GM10266 (cell line): ENCODE data around the gene CDH23.

ENCODE experiments used
- DNase-seq: peaks from one replicate; pipeline ENCODE4 v3.0.0; 2012; ENCODE audit errors: extremely low spot score
- CTCF ChIP-seq: IDR thresholded peaks from 2 replicates; pipeline ENCODE4 v1.5.1; 2012; ENCODE audit warnings: mild to moderate bottlenecking, low read depth; ENCODE audit not compliant: control insufficient read depth, insufficient read depth; ENCODE audit errors: missing control alignments

The CDH23 gene

GRCh38 chr10:71419002-71419540 lies 22.4 kb downstream of the CDH23 start:
- DNase-seq, result no peak
- TF ChIP-seq CTCF, result no peak

- TF ChIP-seq CTCF, result no peak
- no peak for DNase-seq
Measured at GRCh38 chr10:71419750-71420149, 23.0 kb downstream of the CDH23 start.

- TF ChIP-seq CTCF, result no peak
- no peak for DNase-seq
Measured at GRCh38 chr10:71421075-71421434, 24.3 kb downstream of the CDH23 start.

- no peak for TF ChIP-seq CTCF
- no peak for DNase-seq
Measured at GRCh38 chr10:71423250-71423649, 26.5 kb downstream of the CDH23 start.

- no peak for DNase-seq
- TF ChIP-seq CTCF, result no peak
Measured at GRCh38 chr10:71423901-71424300, 27.2 kb downstream of the CDH23 start.

- no peak for TF ChIP-seq CTCF
- no peak for DNase-seq
Measured at GRCh38 chr10:71424496-71425194, 27.9 kb downstream of the CDH23 start.

GRCh38 chr10:71426058-71426605 lies 29.4 kb downstream of the CDH23 start:
- DNase-seq, result no peak
- TF ChIP-seq CTCF, result no peak
